ENCODE measurements around the gene OXSR1.

DNA sequence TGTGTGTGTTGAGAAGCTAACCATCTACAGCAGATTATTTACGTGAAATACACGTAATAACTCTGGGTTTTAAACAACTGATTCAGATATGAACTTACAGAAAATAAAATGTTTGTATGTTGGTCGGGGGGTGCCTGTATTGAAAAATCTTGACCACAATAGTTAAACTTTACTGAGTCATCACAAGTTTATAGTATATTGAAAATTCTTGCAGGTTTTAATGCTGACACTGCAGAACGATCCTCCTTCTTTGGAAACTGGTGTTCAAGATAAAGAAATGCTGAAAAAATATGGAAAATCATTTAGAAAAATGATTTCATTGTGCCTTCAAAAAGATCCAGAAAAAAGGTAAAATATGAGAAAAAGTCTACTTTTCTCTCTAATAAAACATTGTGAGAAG, 59.0 kb downstream of the OXSR1 start:
- no peak for TF ChIP-seq POLR2A (IDR thresholded peaks at IDR 0.05)
- TF ChIP-seq, protein P1, sequence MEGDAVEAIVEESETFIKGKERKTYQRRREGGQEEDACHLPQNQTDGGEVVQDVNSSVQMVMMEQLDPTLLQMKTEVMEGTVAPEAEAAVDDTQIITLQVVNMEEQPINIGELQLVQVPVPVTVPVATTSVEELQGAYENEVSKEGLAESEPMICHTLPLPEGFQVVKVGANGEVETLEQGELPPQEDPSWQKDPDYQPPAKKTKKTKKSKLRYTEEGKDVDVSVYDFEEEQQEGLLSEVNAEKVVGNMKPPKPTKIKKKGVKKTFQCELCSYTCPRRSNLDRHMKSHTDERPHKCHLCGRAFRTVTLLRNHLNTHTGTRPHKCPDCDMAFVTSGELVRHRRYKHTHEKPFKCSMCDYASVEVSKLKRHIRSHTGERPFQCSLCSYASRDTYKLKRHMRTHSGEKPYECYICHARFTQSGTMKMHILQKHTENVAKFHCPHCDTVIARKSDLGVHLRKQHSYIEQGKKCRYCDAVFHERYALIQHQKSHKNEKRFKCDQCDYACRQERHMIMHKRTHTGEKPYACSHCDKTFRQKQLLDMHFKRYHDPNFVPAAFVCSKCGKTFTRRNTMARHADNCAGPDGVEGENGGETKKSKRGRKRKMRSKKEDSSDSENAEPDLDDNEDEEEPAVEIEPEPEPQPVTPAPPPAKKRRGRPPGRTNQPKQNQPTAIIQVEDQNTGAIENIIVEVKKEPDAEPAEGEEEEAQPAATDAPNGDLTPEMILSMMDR (IDR thresholded peaks at IDR 0.05): no peak

Data from uterus (tissue), 2 donors.